Activated T-cell treated with anti-CD3 and anti-CD28 coated beads, Interleukin-2, amount 50 U/mL, for 72 hours (primary cell): ENCODE data around the gene TCF4. TPM values are rescaled to one million over a fixed set of nuclear protein-coding genes. Genes with fewer than 3 reads are reported as not detected.
A peak's percentile ranks its signal among the peaks of the same experiment; 100 is the strongest.

Experiments used
- ATAC-seq, 2 donors: fragments of 150-1000 bp; cut with Tn5 transposase; replicated peaks in 1 of 2; 2 replicates each; pipeline ENCODE4 v1.10.0; 2021; ENCODE audit warnings: moderate library complexity in 2 of 2, mild to moderate bottlenecking in 1 of 2
- DNase-seq, 2 donors: peaks; one replicate each; pipeline ENCODE4 v3.0.0; 2021 to 2022; ENCODE audit warnings: mixed read lengths in 1 of 2
- H3K27ac Mint-ChIP-seq: one replicate; pipeline ENCODE4 v1.8.0; 2022; ENCODE audit warnings: mild to moderate bottlenecking, moderate library complexity, mixed read lengths
- H3K27me3 Mint-ChIP-seq: one replicate; pipeline ENCODE4 v1.8.0; 2022; ENCODE audit warnings: low read depth, mixed read lengths
- H3K36me3 Mint-ChIP-seq, 2 donors: one replicate each; pipeline ENCODE4 v1.8.0; 2022; ENCODE audit warnings: mixed read lengths in 2 of 2, mild to moderate bottlenecking in 1 of 2; ENCODE audit not compliant: insufficient read depth in 2 of 2
- H3K4me1 Mint-ChIP-seq: one replicate; pipeline ENCODE4 v1.8.0; 2022; ENCODE audit warnings: low read depth, mixed read lengths
- H3K4me3 Mint-ChIP-seq, 2 donors: one replicate each; pipeline ENCODE4 v1.8.0; 2022; ENCODE audit warnings: mild to moderate bottlenecking in 2 of 2, mixed read lengths in 2 of 2, moderate library complexity in 2 of 2
- H3K9me3 Mint-ChIP-seq, 2 donors: one replicate each; pipeline ENCODE4 v1.8.0; 2022; ENCODE audit warnings: mixed read lengths in 2 of 2
- total RNA-seq, 2 donors: library from RNA; stranded (reverse); gene quantifications; one replicate each; pipeline ENCODE4 v1.2.3, GENCODE V29; 2022

The TCF4 gene
- total RNA-seq, 2 donors from 2014 or later = 1.8 to 2.4 TPM

DNA sequence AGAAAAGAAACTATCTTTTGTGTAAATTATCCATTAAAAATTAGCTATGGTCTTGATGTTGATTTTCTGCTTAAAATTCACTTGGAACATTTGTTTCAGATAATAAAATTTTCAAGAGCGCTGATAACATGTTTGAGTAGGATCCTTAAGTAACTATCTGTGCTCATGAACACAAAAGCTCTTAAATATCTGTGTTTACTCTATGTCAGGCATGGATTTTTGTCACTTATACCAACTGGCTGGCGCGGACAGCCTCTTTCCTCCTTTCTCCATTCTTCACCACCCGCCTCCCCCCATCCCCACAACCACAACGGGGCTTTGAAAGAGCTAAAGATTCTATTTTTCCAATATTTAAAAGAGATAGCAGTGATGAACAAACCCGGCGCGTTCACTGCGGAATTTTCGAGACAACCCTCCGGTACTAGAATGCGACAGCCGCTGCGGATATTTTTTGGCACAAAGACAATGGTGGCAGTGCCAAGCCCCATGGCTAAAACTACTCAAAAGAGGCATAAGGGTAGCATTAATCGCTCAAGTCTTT is 181.5 kb downstream of the TCF4 start:
- Mint-ChIP-seq H3K4me3 (no peak overlapping the region), H3K36me3 (no peaks in the 10 kb centered on the region), H3K27ac (no peak overlapping the region), H3K4me1 (peaks cover 12% of the 10 kb centered on the region), H3K9me3 (no peaks in the 10 kb centered on the region), H3K27me3 (peaks cover 14% of the 10 kb centered on the region)
- DNase-seq (no peak), ATAC-seq (no peak)

DNA sequence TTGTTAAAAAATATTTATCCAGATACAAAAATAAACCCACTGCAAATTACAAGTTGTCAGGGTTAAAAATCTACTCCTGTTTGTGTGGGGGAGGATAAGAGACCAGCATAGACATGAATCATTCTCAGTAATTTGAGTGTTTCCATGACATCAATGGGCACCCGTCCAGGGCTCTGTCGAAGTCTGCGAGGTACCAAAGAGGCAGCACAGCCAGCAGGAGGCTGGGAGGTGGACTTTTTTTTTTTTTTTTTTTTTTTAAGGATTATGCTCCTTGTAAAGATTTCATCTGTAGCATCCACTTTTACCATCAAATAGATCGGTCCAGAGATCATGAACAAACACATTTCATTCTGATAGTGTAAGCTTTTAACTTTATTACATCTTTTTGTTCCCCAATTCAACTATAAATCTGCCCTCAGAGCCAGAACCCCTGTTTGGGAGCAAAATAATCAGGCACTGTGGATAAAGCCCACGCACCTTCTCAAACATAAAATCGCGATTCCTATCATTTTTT is 182.0 kb downstream of the TCF4 start:
- Mint-ChIP-seq H3K27ac (no peak overlapping the region), H3K4me3 (no peak overlapping the region), H3K36me3 (no peaks in the 10 kb centered on the region), H3K27me3 (peaks cover 14% of the 10 kb centered on the region), H3K4me1 (peaks cover 12% of the 10 kb centered on the region), H3K9me3 (no peaks in the 10 kb centered on the region)
- DNase-seq (peak; percentile 16 to 24), ATAC-seq (peak; percentile 44 to 67)

DNA sequence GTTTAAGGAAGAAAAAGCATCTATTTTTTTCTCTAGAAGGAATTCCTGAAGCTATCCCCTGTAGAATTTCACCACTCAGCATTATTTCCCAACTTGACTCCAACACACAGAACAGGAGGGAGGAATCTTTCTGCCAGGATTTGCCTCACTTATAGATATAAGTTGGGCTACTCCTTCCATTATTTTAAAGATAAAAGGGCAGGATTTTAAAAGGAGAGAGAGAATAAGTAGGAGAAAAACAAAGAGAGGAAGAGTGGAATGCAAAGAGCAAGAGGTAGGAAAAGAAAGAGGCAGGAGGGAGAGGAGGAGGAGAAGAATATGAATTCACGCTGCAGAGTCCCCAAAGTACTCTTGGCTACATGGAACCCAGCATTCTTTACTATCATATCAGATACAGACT is 182.5 kb downstream of the TCF4 start:
- no peaks in the 10 kb centered on the region for H3K9me3 Mint-ChIP-seq
- H3K27me3 Mint-ChIP-seq = peaks cover 14% of the 10 kb centered on the region
- H3K4me3 Mint-ChIP-seq = no peak overlapping the region
- ATAC-seq (no peak), DNase-seq (no peak)
- H3K27ac Mint-ChIP-seq = no peak overlapping the region
- H3K36me3 Mint-ChIP-seq = no peaks in the 10 kb centered on the region
- peaks cover 12% of the 10 kb centered on the region for H3K4me1 Mint-ChIP-seq

DNA sequence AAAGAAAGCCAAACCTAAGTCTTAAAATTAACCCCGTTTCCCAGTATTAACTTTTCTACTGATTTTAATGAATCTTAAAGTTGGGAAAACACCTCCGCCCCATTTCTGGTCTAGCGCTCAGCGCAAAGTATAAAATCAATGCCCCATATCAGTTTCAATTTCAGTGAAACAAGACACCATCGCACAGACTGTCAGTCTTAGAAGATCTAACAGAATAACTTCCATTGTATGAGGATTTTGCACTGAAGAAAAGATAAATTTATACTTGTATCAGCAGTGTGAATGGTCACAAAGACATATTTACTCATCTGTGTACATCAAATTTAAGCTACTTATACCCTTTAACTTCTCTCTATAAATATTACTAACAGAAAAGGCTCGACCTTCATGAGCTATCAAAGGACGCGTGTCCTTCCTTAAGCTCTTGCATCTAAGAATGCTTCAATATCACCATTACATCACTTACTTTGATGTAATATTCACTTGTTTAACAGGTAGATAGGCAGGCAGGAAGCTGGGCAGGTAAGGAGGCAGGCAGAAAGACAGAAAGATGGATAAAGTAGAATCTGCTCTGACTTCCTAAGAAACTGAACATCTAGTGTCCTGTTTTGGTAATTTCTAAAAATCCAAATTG is 183.0 kb downstream of the TCF4 start:
- peaks cover 14% of the 10 kb centered on the region for H3K27me3 Mint-ChIP-seq
- no peaks in the 10 kb centered on the region for H3K36me3 Mint-ChIP-seq
- H3K9me3 Mint-ChIP-seq = no peaks in the 10 kb centered on the region

DNA sequence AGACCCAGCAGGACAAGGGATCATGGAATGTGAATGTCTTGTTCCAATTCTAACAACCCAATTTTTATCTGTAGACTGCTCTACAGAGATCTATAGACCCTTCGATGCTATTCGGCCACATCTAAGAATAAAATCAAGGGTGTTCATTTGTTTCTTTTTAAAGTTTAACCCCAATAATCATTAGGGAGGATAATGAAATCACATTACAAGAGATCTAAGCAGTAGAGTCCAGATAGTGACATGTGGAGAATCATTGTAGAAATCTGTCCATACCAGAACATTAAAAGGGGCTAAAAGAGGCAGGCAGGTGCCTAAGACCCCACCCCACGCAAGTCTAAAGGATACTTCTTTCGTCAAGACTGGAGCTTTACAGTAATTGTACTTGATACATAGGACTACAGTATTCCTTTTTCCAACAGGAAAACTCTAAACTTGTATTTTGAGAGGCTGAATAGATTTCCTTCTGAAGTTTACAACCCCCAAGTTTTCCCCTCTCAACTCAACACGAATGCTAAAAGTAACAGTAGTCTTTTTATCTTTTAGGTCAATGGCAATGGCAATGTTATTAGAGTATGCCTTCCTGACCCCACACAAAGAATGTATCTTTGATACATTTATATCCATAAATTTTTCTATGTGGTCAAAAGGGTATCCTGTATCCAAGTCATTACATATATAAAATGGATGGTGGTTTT is 183.7 kb downstream of the TCF4 start:
- Mint-ChIP-seq H3K36me3 (no peaks in the 10 kb centered on the region), H3K4me1 (peaks cover 12% of the 10 kb centered on the region), H3K27ac (peak overlapping the region; percentile 33), H3K27me3 (peaks cover 14% of the 10 kb centered on the region), H3K9me3 (no peaks in the 10 kb centered on the region), H3K4me3 (no peak overlapping the region)
- no peak for DNase-seq
- ATAC-seq = no peak

More for the DNA sequence above, 183.0 kb downstream of the TCF4 start:
- DNase-seq = no peak
- Mint-ChIP-seq H3K4me1 (peaks cover 12% of the 10 kb centered on the region), H3K4me3 (no peak overlapping the region), H3K27ac (no peak overlapping the region)
- ATAC-seq = no peak

DNA sequence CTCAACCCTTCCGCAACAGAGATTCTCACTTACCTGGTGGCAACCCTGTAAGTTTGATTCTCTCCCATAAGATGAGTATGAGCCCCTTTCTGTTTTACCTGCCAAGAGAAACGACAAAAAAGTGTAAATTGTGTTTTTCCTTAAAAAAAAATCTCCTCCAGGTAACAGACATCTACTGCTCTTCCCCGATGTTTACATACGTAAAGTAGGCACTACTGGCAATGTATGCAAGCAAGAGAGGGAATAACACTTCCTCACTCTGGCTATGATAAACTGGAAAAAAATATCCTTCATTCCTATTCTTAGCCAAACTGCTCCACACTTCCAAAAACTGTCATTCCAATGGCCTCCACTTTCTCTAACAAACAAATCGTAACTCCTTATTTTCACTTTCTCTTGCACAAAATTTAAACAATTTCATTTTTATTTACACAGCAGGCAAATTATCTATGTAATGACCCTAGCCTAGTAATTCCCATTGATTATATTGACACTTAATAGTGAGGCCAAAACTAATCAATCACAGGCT is 184.5 kb downstream of the TCF4 start:
- no peaks in the 10 kb centered on the region for H3K9me3 Mint-ChIP-seq
- ATAC-seq = no peak
- no peak overlapping the region for H3K4me3 Mint-ChIP-seq
- H3K27me3 Mint-ChIP-seq = peaks cover 14% of the 10 kb centered on the region
- no peaks in the 10 kb centered on the region for H3K36me3 Mint-ChIP-seq
- no peak for DNase-seq
- H3K4me1 Mint-ChIP-seq = peaks cover 12% of the 10 kb centered on the region
- H3K27ac Mint-ChIP-seq = no peak overlapping the region

DNA sequence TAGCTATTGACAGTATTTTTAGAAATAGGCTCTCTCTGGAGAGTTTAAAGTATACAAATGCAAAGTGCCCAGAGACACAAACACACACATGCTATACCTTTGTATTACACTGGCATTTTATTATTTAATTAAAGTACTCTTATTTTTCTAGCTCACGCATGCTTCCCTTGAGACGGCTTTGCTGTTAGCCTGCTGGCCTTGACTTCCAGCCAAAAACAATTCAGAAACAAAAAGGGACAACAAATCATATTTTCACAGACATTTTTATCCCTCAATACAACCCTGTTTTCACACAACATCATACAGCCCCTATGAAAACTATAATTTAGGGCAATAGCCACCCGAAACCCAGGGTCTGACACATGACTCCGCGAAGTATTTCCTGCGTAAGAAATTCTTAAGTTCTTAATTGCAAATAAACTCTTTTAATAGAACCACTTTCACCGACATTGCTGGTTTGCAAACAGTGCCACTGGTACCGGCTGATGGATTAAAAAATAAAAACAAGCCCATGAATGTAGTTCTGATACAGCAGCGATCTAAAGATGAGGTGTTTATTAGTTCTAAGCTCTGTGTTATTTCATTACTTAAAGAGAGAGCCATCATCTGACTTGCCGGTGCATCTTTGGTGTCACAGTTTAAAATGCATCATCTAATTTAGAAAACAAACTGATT is 185.1 kb downstream of the TCF4 start:
- no peak overlapping the region for H3K27ac Mint-ChIP-seq
- H3K9me3 Mint-ChIP-seq = no peaks in the 10 kb centered on the region
- peaks cover 12% of the 10 kb centered on the region for H3K27me3 Mint-ChIP-seq
- DNase-seq (no peak), ATAC-seq (no peak)
- peaks cover 12% of the 10 kb centered on the region for H3K4me1 Mint-ChIP-seq
- no peaks in the 10 kb centered on the region for H3K36me3 Mint-ChIP-seq
- no peak overlapping the region for H3K4me3 Mint-ChIP-seq

DNA sequence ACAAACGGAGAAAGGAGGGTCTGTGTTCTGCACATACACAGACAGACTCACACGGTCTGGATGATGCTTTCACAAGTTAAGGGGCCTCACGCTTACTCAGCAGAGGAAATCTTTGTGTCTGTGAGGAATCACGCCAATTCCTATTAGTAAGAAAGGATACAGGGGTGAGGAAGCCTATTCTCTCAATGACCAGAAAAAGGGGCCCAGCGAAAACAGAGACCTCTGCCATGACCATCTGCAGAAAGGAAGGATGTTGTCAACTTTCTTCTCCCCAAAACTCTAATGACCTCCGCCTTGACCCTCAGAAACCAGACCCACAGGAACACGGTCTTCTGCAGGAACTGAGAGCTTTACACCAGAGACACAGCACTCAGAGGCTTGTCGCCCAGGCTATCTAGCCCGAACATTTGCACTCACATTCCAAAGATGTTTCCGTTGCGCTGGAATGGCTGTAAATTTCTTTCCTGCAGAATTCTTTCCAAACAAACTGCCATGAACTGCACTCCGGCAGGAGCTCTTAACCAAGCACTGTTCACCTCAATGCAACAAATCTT is 186.3 kb downstream of the TCF4 start:
- no peak for DNase-seq
- H3K4me3 Mint-ChIP-seq = no peak overlapping the region
- ATAC-seq = no peak
- H3K9me3 Mint-ChIP-seq = no peaks in the 10 kb centered on the region
- no peak overlapping the region for H3K27ac Mint-ChIP-seq
- peaks cover 8% of the 10 kb centered on the region for H3K27me3 Mint-ChIP-seq
- peaks cover 12% of the 10 kb centered on the region for H3K4me1 Mint-ChIP-seq
- no peaks in the 10 kb centered on the region for H3K36me3 Mint-ChIP-seq

DNA sequence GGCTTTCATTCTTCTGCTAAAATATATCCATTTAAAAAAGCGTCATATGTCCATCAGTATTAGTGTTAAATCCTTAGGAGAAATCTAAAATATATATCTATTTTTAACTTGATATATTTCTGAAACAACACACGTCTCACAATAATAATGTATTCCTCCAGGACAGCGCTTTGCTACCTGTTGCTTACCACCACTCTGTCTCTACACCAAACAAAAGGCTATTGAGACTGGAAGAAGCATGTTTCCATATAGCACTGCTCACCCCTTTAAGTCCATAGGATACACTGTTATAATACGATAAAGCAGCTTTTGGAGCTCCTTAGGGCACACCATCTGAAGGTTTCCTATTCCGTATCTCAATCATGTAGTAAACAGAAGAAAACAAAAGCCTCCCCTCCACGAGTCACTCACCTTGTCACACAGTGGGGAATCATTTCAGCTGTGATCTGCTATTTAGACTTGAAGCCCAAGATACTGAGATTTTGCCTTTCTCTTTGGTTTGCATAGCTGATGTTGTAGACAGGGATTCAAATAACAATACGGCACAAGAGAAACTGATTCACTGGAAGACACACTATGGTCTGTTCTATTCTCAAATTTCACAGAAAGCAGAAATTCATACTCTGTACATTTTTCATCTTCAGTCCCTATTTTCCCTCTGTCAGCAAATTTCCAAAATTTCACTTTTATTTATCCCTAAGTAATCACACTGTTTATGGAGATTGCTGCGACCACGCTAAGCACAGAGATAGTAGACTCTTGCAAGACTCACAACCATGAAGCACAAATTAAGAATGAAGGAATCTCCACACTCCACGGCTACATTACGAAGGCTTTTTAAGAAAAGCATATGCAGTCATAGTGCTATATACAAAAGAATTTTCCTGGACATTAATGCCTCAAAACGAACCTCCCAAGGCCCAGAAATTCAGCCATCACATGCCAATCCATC is 187.1 kb downstream of the TCF4 start:
- Mint-ChIP-seq H3K4me1 (peaks cover 6% of the 10 kb centered on the region), H3K27me3 (peaks cover 8% of the 10 kb centered on the region), H3K27ac (no peak overlapping the region), H3K36me3 (no peaks in the 10 kb centered on the region), H3K4me3 (no peak overlapping the region), H3K9me3 (no peaks in the 10 kb centered on the region)
- DNase-seq = no peak
- ATAC-seq = no peak

DNA sequence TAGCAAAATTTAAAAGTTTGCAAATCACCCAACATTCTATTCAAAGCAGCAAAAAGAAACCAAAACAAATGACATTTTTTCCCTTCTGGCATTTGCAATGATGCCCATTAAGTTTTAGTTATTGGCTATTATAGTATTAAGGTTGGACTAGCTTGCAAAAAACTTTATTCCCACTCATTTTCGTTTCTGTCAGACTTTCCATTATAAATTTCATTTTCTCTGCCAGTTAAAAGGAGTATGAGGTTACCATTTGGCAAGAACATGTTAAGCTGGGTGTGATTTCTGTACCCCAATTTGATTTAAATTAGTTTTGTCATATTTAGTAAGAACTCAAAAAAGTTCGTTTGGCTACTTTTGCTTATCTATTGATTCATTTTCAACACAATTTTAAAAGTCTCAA is 187.9 kb downstream of the TCF4 start:
- ATAC-seq (no peak), DNase-seq (no peak)
- Mint-ChIP-seq H3K36me3 (no peaks in the 10 kb centered on the region), H3K9me3 (no peaks in the 10 kb centered on the region), H3K4me1 (no peaks in the 10 kb centered on the region), H3K4me3 (no peak overlapping the region), H3K27ac (no peak overlapping the region), H3K27me3 (peaks cover 4% of the 10 kb centered on the region)

DNA sequence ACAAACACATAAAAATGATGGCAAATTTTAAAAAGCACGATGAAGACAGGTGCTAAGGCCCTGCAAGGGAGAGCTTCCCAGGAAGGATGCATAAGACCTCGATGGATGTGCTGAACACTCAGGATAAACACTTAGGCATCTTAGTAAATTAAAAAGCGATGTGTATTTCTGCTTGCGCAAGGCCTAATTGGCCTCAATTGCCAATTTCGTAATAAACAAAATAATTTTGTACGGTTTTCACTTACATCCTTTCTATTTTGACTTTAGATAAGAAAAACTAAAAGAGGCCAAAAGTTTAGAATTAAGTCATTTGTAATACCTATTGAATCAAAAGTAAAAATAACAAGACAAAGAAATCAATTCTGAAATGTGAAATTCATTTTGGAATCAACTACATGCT is 189.1 kb downstream of the TCF4 start:
- H3K4me1 Mint-ChIP-seq = no peaks in the 10 kb centered on the region
- DNase-seq (no peak), ATAC-seq (no peak)
- H3K27ac Mint-ChIP-seq = no peak overlapping the region
- no peaks in the 10 kb centered on the region for H3K36me3 Mint-ChIP-seq
- no peak overlapping the region for H3K4me3 Mint-ChIP-seq
- no peaks in the 10 kb centered on the region for H3K9me3 Mint-ChIP-seq
- H3K27me3 Mint-ChIP-seq = no peaks in the 10 kb centered on the region

DNA sequence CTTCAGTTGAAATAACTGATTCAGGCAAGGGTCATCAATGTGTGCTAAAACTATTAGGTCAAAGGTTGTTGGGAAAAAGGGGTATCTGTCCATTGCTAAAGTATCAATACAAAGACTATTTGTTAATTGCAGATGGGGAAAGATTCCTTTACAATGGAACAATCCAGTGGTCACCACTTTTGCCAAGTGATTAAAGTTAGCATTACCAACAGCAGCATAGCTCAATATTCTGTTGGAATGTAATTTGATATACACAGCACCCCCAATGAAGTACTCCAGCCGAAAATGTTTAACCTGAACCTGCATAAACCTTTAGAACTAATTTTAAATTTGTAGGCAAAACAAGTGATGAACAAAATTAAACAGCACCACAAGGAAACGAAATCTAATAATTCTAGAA is 191.0 kb downstream of the TCF4 start:
- ATAC-seq = no peak
- Mint-ChIP-seq H3K27me3 (no peaks in the 10 kb centered on the region), H3K4me1 (no peaks in the 10 kb centered on the region), H3K4me3 (no peak overlapping the region), H3K36me3 (no peaks in the 10 kb centered on the region), H3K27ac (no peak overlapping the region), H3K9me3 (no peaks in the 10 kb centered on the region)
- no peak for DNase-seq
